NCI-H345 treated with DMSO at 0.1 percent for 48 hours (cell line): ENCODE data around the gene MICAL3.
"Not testable (repeated sequence)": the region's sequence is repeated elsewhere in the genome, so short reads cannot be mapped to it uniquely, and the experiment has no call there.

Experiments used
- DNase-seq: peaks from one replicate; lab custom pipeline; 2025; ENCODE audit not compliant: unreplicated experiment; lab: John Stamatoyannopoulos, UW

Gene MICAL3

GRCh38 chr22:17892376-17892775 is 132.0 kb downstream of the MICAL3 start:
- no peak for DNase-seq

DNA sequence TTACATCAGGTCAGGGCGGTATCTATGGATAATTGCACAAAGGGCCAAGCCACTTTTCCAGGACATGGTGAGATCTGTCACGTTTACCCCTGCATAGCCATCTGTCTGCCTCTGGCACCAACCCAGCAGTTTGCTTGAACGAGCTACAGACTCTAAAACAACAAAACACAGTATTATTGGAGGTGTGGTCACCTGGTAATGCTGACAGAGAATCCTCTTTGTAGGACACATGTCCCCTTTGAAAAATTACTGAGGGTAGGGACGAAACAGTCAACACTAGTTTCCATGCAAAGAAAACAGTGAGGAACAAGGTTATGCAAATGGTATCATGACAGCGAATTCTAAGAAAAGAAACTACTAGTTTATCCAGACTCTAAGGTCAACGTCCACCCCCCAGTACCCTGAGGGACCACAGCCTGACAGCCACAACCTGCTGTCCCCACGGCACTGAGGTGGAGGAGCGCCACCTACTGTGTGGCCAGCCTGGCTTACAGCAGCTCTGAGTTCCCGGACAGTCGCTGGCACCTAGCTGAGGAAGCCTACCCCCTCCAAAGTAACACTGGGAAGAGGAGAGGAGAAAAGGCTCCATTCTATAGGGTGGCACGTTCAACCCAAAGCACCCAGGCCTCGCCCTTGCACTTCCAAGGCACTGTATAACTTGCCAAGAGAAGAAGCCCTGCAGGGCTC is 132.7 kb downstream of the MICAL3 start:
- no peak for DNase-seq

DNA sequence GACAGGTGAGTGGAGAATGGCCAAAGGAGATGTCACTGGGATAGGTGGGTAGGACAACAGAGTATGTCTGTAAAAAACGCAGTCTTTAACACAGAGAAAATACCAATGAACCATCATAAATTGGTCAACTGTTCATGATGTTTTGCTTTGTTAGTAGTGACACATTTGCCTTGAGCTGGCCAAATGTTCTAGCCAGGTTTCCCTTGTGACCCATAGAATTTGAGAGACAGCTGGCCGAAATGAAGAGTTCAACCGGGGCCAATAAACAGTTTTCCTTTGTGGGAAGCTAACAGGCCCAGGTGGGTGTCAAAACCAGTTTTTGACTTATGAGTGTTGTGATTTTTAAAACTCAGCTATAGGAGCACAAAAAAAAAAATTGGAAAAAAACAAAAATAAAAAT is 133.5 kb downstream of the MICAL3 start:
- DNase-seq, result no peak

DNA sequence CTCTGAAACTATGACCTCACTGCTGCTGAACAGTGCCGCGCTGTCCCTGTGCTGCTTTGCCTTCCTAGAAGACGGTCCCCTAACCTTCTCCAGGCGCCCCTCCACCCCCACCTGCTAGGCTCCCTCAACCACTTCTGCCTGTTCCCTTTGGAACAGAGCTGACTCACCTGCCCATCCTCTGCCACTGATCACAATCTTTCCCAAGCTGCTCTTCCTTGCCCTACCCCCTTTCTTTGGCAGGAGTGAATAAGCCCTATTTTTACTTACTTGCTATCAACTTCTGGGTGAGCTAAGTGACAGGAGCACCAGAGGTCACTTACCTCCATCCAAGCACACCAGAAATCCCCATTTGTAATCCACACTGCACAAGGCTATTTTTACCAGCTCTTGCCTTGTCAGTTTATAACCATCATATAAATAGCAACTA is 134.1 kb downstream of the MICAL3 start:
- DNase-seq, result no peak

GRCh38 chr22:17888855-17889254 is 135.5 kb downstream of the MICAL3 start:
- no peak for DNase-seq

DNA sequence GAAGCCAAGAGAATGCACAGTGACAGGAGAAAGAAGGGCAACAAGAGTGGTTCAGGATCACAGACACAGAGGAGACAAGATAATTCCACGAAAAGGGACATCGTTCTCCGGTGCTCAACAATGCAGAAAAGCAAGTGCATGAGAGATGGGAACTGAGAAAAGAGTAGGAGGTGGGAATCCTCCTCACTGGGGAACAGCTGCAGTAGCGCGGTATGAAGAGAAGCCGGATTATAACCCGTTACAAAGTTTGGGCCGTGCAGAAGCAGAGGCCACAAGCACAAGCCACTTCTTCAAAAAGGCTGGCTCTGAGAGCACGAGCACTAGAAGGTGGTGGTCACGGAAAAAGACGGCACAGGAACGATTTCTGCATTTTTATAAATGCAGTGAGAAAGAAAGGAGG is 135.9 kb downstream of the MICAL3 start:
- DNase-seq, result no peak

GRCh38 chr22:17884893-17885292 is 139.5 kb downstream of the MICAL3 start:
- DNase-seq, result no peak

DNA sequence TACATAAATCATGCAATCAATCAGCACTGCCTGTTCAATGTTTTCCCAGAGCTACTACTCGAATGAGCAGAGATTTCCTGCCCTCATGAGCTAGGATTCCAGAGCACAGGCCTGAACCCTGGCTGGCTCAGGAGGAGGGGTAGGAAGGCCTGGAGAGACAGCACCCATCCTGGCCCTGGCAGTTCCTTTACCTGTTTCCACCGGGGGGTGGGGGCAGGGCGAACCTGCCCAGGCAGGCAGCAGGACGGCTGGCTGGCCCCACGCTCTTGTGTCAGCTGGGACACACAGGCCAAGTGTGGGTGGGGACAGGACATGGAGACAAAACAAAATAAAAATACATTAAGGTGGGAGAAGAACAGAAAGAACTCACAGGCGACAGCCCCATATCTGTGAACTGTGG is 140.3 kb downstream of the MICAL3 start:
- no peak for DNase-seq

GRCh38 chr22:17883356-17883755 is 141.0 kb downstream of the MICAL3 start:
- no peak for DNase-seq

- no peak for DNase-seq
These were observed 141.6 kb downstream of the MICAL3 start for GRCh38 chr22:17882727-17883126.

GRCh38 chr22:17882162-17882561 is 142.2 kb downstream of the MICAL3 start:
- no peak for DNase-seq

- DNase-seq, result no peak
These were observed 143.0 kb downstream of the MICAL3 start for GRCh38 chr22:17881366-17881765.

DNA sequence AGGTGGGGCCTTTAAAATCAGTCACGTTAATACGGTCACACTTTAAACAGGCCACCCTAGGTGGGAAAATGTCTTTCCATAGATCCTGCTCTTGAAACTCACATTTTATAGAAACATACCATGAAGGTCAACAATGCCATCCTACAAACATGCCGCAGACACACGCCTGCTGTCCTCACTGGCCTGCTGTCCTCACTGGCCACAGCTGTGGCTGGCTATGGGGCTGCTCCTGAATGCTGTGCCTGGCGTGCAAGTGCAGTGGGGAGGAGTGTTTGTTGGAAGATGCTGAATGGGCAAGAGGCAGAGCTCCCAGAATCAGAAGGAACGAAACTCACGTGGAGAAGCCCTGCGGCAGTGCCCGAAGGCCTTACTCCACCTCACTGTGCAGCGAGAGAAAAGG is 143.9 kb downstream of the MICAL3 start:
- no peak for DNase-seq

DNA sequence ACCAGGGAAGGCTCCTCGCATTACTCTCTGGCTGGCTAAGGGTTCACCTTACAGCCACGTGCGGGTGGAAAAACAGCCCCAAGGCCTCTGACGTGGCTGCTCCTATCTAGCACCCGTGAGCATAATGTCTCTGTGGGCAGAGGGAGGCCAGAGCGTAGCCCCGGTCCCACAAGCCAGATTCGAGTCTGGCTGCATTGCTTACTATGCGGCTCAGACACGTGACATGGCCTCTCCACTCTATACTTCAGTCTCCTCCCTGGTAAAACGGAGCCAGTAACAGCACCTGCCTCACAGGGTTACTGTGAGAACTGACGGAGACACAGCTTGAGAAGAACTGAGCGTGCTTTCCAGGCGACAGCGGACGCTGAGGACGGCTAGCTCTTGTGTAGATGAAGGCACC is 144.3 kb downstream of the MICAL3 start:
- no peak for DNase-seq

- DNase-seq, result no peak
These were observed 145.4 kb downstream of the MICAL3 start for GRCh38 chr22:17878941-17879340.

DNA sequence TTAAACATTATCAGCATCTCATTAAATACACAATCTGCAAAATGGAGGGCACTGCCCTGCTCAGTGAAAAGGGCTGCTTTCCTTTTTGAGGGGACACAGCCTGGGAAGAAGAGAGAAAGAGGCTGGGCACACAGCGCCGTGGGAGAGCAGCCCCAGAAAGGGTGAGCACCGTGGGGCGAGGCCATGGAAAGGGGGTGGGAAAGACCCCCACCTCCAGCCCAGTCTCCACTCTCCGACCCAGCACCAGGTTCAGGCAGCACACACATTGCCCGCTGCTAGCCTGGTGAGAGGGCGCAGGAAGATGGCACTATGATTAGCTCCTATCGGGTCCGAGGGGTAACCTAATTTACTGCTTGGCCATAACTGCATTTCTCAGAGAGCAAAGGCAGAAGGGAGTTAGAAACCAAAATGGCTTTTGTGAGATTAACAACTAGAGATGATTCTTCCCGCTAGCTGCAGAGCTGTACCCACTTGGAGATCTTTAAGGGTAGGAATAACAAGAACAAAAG is 146.1 kb downstream of the MICAL3 start:
- DNase-seq, result no peak

GRCh38 chr22:17876878-17877855 is 147.2 kb downstream of the MICAL3 start:
- not testable (repeated sequence) for DNase-seq

GRCh38 chr22:17876306-17876831 is 148.0 kb downstream of the MICAL3 start:
- DNase-seq, result no peak

DNA sequence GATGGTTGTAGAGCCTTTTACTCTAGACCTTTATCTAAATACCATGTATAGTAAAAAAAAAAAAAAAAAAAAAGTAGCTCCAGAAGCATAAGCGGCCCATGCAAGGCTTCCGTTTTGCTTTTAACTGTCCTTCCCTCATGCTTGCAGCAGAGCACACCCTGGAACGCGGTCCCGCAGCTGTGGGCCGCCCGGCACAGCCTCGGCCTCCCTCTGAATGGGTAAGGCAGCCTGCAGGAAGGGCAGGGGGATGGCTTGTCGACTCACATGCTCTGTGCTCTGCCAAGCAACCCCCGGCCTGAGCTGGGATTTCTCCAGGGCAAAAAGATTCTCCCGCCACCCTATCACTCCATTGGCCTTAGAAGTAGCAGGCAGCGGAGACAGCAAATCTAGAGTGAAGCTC is 148.7 kb downstream of the MICAL3 start:
- no peak for DNase-seq

DNA sequence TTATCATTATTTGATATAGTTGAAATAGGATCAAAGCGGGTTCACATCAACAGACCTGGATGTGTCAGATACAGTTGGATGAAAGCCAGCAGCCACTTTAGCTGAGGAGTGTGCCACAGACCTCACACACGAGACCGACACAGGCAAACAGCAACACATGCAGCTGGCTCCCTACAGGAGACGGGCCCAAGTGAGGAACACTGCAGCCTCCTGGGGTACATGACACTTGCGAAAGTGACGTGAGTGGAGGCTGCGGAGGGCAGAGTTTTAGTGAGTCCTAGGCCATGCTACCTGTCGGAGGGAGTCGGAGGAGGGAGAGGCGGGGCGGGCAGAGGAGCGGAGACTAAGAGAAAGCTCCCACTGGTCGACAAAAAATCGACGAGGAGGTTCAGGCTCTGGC is 149.2 kb downstream of the MICAL3 start:
- peak; percentile 13 for DNase-seq

DNA sequence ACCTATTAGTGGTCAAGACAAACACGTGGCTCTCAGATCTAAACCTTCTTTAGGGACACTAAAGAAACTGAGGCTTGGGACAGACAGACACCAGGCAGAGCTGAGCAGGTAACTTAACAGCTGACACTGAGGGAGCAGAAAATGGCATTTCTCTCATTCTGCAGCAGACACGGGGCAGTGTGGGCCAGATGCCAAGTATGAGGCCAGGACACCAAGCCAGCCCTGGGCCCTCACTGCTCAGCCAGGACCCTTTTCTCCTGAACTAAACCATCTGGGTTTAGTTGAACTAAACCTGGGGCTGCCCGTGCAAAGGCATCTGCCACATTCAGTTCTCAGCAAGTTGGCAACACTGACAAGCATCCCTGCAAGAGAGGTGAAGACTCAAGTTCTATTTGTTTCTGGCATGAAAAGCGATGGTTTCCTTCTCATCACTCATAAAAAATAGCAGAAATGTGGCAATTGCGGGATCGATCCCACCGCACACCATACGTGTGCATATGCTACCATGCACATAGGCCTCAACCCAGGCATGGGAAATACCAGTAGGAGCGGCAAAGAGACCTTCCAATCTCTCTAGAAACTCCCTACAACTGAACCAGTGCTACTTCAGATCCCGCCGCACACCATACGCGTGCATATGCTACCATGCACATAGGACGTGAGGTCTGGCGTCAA is 150.0 kb downstream of the MICAL3 start:
- no peak for DNase-seq
